ENCODE measurements around the gene ANO8. TPM values are rescaled to one million over a fixed set of nuclear protein-coding genes. Genes with fewer than 3 reads are reported as not detected.

ANO8 gene
- total RNA-seq, 4 donors from 2014 or later: 6.2 to 24.5 (median 9.9) TPM

GRCh38 chr19:17333611-17334413 is 843 bp downstream of the ANO8 start:
- intact Hi-C loops (cut with DNase I; ENCODE audit: low total_unique reads): loop anchor here (2.0 to 10.0 kb wide), 2 partner anchors 67 to 221 kb away; partner anchors contain the start of genes BABAM1 and COLGALT1
- in situ Hi-C loops (cut with MboI; ENCODE audit: low sequenced_read_pairs in 4 of 4): no loop called here

GRCh38 chr19:17332677-17333581 is 1.7 kb downstream of the ANO8 start:
- H3K27ac ChIP-seq: no peak overlapping the region
- H3K4me1 ChIP-seq: peaks cover 17 to 20% of the 10 kb centered on the region in 2 donors
- DNase-seq (peak in 1 of 2 donors; percentile 49), ATAC-seq (no peak)
- H3K4me3 ChIP-seq: no peak overlapping the region
- H3K27me3 ChIP-seq: no peaks in the 10 kb centered on the region
- in situ Hi-C loops (cut with MboI; ENCODE audit: low sequenced_read_pairs in 4 of 4): no loop called here
- no peak for TF ChIP-seq POLR2A (IDR thresholded peaks at IDR 0.05)
- TF ChIP-seq, protein P1, sequence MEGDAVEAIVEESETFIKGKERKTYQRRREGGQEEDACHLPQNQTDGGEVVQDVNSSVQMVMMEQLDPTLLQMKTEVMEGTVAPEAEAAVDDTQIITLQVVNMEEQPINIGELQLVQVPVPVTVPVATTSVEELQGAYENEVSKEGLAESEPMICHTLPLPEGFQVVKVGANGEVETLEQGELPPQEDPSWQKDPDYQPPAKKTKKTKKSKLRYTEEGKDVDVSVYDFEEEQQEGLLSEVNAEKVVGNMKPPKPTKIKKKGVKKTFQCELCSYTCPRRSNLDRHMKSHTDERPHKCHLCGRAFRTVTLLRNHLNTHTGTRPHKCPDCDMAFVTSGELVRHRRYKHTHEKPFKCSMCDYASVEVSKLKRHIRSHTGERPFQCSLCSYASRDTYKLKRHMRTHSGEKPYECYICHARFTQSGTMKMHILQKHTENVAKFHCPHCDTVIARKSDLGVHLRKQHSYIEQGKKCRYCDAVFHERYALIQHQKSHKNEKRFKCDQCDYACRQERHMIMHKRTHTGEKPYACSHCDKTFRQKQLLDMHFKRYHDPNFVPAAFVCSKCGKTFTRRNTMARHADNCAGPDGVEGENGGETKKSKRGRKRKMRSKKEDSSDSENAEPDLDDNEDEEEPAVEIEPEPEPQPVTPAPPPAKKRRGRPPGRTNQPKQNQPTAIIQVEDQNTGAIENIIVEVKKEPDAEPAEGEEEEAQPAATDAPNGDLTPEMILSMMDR (IDR thresholded peaks at IDR 0.05 in 4 of 5, conservative IDR thresholded peaks at IDR 0.05 in 1 of 5): no peak
- no peaks in the 10 kb centered on the region for H3K9me3 ChIP-seq
- intact Hi-C loops (cut with DNase I; ENCODE audit: low total_unique reads): loop anchor here (10.0 kb wide), 1 partner anchor 222 kb away; the partner anchor contains the start of gene COLGALT1
- no peaks in the 10 kb centered on the region for H3K36me3 ChIP-seq

More at GRCh38 chr19:17333611-17334413, 843 bp downstream of the ANO8 start:
- H3K27me3 ChIP-seq: no peaks in the 10 kb centered on the region
- H3K4me3 ChIP-seq: peak overlapping the region; percentile 70 to 89 (median 80)
- TF ChIP-seq, protein P1 (IDR thresholded peaks at IDR 0.05 in 4 of 5, conservative IDR thresholded peaks at IDR 0.05 in 1 of 5): no peak
- no peak for TF ChIP-seq POLR2A (IDR thresholded peaks at IDR 0.05)
- H3K27ac ChIP-seq: peak overlapping the region; percentile 65 to 81 (median 76)
- DNase-seq (no peak), ATAC-seq (no peak)
- H3K9me3 ChIP-seq: no peaks in the 10 kb centered on the region
- H3K4me1 ChIP-seq: peaks cover 22 to 24% of the 10 kb centered on the region in 2 donors
- peaks cover 0 to 2% of the 10 kb centered on the region in 2 donors for H3K36me3 ChIP-seq

DNA sequence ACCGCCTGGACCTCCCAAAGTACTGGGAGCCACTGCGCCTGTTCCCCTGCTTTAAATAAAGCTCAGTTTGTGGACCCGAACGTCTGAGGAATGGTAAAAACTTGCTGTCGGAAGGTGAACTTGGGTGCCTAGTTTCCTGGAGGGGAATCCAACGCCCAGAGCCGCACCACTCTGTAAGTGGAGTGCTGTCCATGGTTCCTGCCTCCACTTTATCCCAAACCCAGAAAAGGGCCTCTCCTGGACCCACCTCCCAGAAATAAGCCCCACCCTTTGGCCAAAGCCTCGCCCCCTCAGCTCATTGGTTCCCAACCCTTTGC is 2.3 kb downstream of the ANO8 start:
- no peak for ATAC-seq
- TF ChIP-seq, protein P1 (IDR thresholded peaks at IDR 0.05 in 4 of 5, conservative IDR thresholded peaks at IDR 0.05 in 1 of 5): no peak
- TF ChIP-seq POLR2A (IDR thresholded peaks at IDR 0.05): no peak
- no peak for DNase-seq
- Histone ChIP-seq H3K27ac (no peak overlapping the region), H3K4me3 (no peak overlapping the region), H3K36me3 (no peaks in the 10 kb centered on the region), H3K27me3 (no peaks in the 10 kb centered on the region), H3K9me3 (no peaks in the 10 kb centered on the region), H3K4me1 (peaks cover 13 to 17% of the 10 kb centered on the region in 2 donors)
- intact Hi-C loops (cut with DNase I; ENCODE audit: low total_unique reads) (loop anchor here (10.0 kb wide), 1 partner anchor 222 kb away; the partner anchor contains the start of gene COLGALT1), in situ Hi-C loops (cut with MboI; ENCODE audit: low sequenced_read_pairs in 4 of 4) (no loop called here)

GRCh38 chr19:17331045-17331558 is 3.6 kb downstream of the ANO8 start:
- DNase-seq: no peak
- no peaks in the 10 kb centered on the region for H3K9me3 ChIP-seq
- no peaks in the 10 kb centered on the region for H3K27me3 ChIP-seq
- no peak overlapping the region for H3K4me3 ChIP-seq
- intact Hi-C loops (cut with DNase I; ENCODE audit: low total_unique reads): loop anchor here (10.0 kb wide), 1 partner anchor 224 kb away; the partner anchor contains the start of gene COLGALT1
- no peak for ATAC-seq
- peaks cover 12 to 16% of the 10 kb centered on the region in 2 donors for H3K4me1 ChIP-seq
- no peaks in the 10 kb centered on the region for H3K36me3 ChIP-seq
- TF ChIP-seq, protein P1 (IDR thresholded peaks at IDR 0.05 in 4 of 5, conservative IDR thresholded peaks at IDR 0.05 in 1 of 5): no peak
- no peak for TF ChIP-seq POLR2A (IDR thresholded peaks at IDR 0.05)
- in situ Hi-C loops (cut with MboI; ENCODE audit: low sequenced_read_pairs in 4 of 4): no loop called here
- H3K27ac ChIP-seq: no peak overlapping the region
